Measurements from ENCODE around the gene WWOX.

DNA sequence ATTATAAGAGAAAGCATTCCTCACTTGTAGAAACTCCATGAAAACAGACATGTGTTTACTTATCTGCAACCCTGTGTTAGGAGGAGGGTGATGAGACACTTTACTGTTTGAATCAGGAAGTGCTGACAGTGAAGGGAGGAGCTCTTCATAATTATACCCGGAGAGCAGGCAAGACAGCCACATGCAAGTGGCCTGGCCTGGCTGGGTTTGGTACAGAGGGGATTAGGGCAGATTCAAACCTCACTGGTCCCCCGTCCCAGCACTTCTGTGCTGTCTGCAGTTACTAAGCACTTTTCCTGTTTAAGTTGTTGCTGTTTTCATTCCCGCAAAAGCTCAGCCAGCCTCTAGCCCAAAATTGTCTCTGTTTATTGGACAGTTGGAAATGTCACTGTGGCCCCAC lies 78.5 kb downstream of the WWOX start:
- TF ChIP-seq, protein P1, sequence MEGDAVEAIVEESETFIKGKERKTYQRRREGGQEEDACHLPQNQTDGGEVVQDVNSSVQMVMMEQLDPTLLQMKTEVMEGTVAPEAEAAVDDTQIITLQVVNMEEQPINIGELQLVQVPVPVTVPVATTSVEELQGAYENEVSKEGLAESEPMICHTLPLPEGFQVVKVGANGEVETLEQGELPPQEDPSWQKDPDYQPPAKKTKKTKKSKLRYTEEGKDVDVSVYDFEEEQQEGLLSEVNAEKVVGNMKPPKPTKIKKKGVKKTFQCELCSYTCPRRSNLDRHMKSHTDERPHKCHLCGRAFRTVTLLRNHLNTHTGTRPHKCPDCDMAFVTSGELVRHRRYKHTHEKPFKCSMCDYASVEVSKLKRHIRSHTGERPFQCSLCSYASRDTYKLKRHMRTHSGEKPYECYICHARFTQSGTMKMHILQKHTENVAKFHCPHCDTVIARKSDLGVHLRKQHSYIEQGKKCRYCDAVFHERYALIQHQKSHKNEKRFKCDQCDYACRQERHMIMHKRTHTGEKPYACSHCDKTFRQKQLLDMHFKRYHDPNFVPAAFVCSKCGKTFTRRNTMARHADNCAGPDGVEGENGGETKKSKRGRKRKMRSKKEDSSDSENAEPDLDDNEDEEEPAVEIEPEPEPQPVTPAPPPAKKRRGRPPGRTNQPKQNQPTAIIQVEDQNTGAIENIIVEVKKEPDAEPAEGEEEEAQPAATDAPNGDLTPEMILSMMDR (conservative IDR thresholded peaks at IDR 0.05; ENCODE audit: low read depth, low read length): no peak
- TF ChIP-seq EZH2phosphoT487 (IDR thresholded peaks at IDR 0.05; ENCODE audit: borderline replicate concordance, low read length): no peak
